Hepatocyte (in vitro differentiated cells): ENCODE results near the gene MAPKBP1. TPM values are rescaled to one million over a fixed set of nuclear protein-coding genes. Genes with fewer than 3 reads are reported as not detected.

Experiments used
- DNase-seq: peaks from one replicate; pipeline ENCODE4 v3.0.0-alpha.2; 2016; ENCODE audit warnings: low spot score
- H2AFZ ChIP-seq: fragments of 200-600 bp; sonication (generic); 2 replicates; pipeline ENCODE4 v1.6.0; 2016; ENCODE audit warnings: antibody characterized with exemption, mild to moderate bottlenecking
- H3K27ac ChIP-seq: fragments of 200-600 bp; sonication (generic); 2 replicates; pipeline ENCODE4 v1.5.1; 2016; ENCODE audit warnings: mild to moderate bottlenecking
- H3K27me3 ChIP-seq: fragments of 200-600 bp; sonication (generic); 2 replicates; pipeline ENCODE4 v1.6.1; 2016
- H3K36me3 ChIP-seq: fragments of 200-600 bp; sonication (generic); replicated peaks from 2 replicates; pipeline ENCODE4 v1.5.1; 2016; ENCODE audit warnings: low read depth; ENCODE audit not compliant: insufficient read depth
- H3K4me1 ChIP-seq: fragments of 200-600 bp; sonication (generic); 2 replicates; pipeline ENCODE4 v1.5.1; 2016; ENCODE audit warnings: mild to moderate bottlenecking, moderate library complexity; ENCODE audit not compliant: insufficient read depth
- H3K4me2 ChIP-seq: fragments of 200-600 bp; sonication (generic); 2 replicates; pipeline ENCODE4 v1.6.0; 2016
- H3K4me3 ChIP-seq: fragments of 200-600 bp; sonication (generic); 2 replicates; pipeline ENCODE4 v1.5.1; 2016; ENCODE audit warnings: mild to moderate bottlenecking
- H3K79me2 ChIP-seq: fragments of 200-600 bp; sonication (generic); 2 replicates; pipeline ENCODE4 v1.6.0; 2017; ENCODE audit warnings: mild to moderate bottlenecking
- H3K9me2 ChIP-seq: fragments of 200-600 bp; sonication (generic); replicated peaks from 2 replicates; pipeline ENCODE4 v1.6.0; 2017; ENCODE audit warnings: mild to moderate bottlenecking; ENCODE audit not compliant: insufficient read depth
- H3K9me3 ChIP-seq: fragments of 200-600 bp; sonication (generic); 2 replicates; pipeline ENCODE4 v1.5.1; 2016; ENCODE audit warnings: low read depth, mild to moderate bottlenecking
- H4K20me1 ChIP-seq: fragments of 200-600 bp; sonication (generic); 2 replicates; pipeline ENCODE4 v1.6.0; 2016; ENCODE audit warnings: mild to moderate bottlenecking; ENCODE audit not compliant: insufficient read depth, poor library complexity, severe bottlenecking
- CTCF ChIP-seq: fragments of 200-600 bp; sonication (generic); IDR thresholded peaks from 2 replicates; pipeline ENCODE4 v1.5.1; 2016; ENCODE audit warnings: antibody characterized with exemption, mild to moderate bottlenecking; ENCODE audit not compliant: poor library complexity
- EZH2 ChIP-seq: fragments of 200-600 bp; sonication (generic); IDR thresholded peaks from 2 replicates; pipeline ENCODE4 v1.6.1; 2016; ENCODE audit warnings: antibody characterized with exemption, mild to moderate bottlenecking, borderline replicate concordance
- EZH2phosphoT487 ChIP-seq: fragments of 200-600 bp; sonication (generic); IDR thresholded peaks from one replicate; pipeline ENCODE4 v1.6.1; 2018; ENCODE audit warnings: antibody characterized with exemption, mild to moderate bottlenecking, low read depth, moderate library complexity; ENCODE audit not compliant: unreplicated experiment, severe bottlenecking
- WGBS: methylation state at CpG from one replicate; pipeline ENCODE4 v1.1.6; 2016; ENCODE audit warnings: low lambda C conversion rate; ENCODE audit errors: missing lambda C conversion rate; 5-methylcytosine and 5-hydroxymethylcytosine counted together
- polyA plus RNA-seq: library from polyadenylated mRNA; unstranded; fragments of >200 nt; fragmentation: Nextera tagmentation; extraction: Ambion mirVana; gene quantifications from 2 replicates; pipeline ENCODE4 v1.2.1, GENCODE V29; 2016
- total RNA-seq: library from RNA; depleted of rRNA; stranded (reverse); fragments of >200 nt; gene quantifications from 2 replicates; pipeline ENCODE4 v1.2.3, GENCODE V29; 2014

The MAPKBP1 gene
- total and polyA plus RNA-seq, 2 experiments from 2014 or later: 18.6 to 24.5 TPM

DNA sequence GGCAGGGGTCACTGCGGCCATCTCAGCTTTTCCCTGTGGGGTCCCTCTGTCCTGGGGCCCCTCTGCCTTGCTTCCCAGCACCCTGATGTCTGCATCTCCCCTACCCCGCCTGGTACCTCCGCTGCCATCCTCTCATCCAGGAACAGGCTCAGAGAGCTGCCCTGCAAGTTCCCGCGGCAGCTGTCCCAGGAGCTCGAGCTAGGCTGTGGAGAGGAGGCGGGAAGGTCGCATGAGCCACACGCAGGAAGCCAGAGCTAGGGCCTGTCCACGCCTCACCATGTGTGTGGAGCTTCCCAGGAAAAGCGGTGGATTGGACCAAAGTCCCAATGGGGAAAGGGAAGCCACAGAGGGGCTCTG lies 76.9 kb downstream of the MAPKBP1 start:
- no peaks in the 10 kb centered on the region for H3K4me1 ChIP-seq
- no peaks in the 10 kb centered on the region for H3K36me3 ChIP-seq
- DNase-seq: no peak
- H3K9me3 ChIP-seq: no peaks in the 10 kb centered on the region
- no peak overlapping the region for H3K4me3 ChIP-seq
- H3K27ac ChIP-seq: no peak overlapping the region
- H4K20me1 ChIP-seq: no peaks in the 10 kb centered on the region
- 84% methylated on average over 11 of the region's 11 CpGs for WGBS
- no peak overlapping the region for H3K4me2 ChIP-seq
- H3K27me3 ChIP-seq: no peaks in the 10 kb centered on the region
- no peak for TF ChIP-seq CTCF
- no peak for TF ChIP-seq EZH2phosphoT487
- TF ChIP-seq EZH2: no peak
- H3K9me2 ChIP-seq: no peaks in the 10 kb centered on the region
- H3K79me2 ChIP-seq: no peaks in the 10 kb centered on the region
- no peak overlapping the region for H2AFZ ChIP-seq

DNA sequence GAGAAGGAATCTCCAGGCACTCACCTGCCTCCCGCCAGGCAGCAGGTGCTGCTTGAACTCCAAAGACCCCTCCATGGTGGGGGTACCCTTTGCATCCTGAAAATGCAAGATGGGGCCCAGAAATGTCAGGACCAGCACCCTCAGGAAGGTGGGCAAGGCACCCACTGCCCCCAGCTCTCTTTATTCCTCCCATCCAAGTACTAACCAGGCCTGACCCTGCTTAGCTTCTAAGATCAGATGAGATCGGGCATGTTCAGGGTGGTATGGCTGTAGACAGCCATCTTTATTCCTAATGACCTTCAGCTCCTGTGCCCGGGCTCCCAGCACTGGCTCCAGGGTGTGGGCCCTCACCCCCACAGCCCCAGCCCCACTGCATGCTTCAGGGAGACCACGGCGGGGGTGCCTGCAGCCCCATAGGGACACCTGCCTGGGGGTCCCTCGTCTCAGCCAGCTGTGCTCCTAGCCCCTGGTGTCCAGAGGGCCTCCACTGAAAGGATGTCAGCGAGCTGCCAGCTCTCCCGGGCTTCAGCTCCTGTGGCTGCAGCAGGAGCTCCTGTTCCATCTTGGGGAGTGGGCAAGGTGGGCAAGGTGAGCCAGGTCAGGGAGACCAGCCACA lies 77.6 kb downstream of the MAPKBP1 start:
- Histone ChIP-seq H3K4me2 (no peak overlapping the region), H3K9me3 (no peaks in the 10 kb centered on the region), H3K79me2 (no peaks in the 10 kb centered on the region), H3K9me2 (no peaks in the 10 kb centered on the region), H3K27me3 (no peaks in the 10 kb centered on the region), H2AFZ (no peak overlapping the region), H3K27ac (no peak overlapping the region), H4K20me1 (no peaks in the 10 kb centered on the region), H3K4me3 (no peak overlapping the region), H3K36me3 (no peaks in the 10 kb centered on the region), H3K4me1 (no peaks in the 10 kb centered on the region)
- TF ChIP-seq CTCF (no peak), EZH2 (no peak), EZH2phosphoT487 (no peak)
- 89% methylated on average over 8 of the region's 8 CpGs for WGBS
- no peak for DNase-seq

DNA sequence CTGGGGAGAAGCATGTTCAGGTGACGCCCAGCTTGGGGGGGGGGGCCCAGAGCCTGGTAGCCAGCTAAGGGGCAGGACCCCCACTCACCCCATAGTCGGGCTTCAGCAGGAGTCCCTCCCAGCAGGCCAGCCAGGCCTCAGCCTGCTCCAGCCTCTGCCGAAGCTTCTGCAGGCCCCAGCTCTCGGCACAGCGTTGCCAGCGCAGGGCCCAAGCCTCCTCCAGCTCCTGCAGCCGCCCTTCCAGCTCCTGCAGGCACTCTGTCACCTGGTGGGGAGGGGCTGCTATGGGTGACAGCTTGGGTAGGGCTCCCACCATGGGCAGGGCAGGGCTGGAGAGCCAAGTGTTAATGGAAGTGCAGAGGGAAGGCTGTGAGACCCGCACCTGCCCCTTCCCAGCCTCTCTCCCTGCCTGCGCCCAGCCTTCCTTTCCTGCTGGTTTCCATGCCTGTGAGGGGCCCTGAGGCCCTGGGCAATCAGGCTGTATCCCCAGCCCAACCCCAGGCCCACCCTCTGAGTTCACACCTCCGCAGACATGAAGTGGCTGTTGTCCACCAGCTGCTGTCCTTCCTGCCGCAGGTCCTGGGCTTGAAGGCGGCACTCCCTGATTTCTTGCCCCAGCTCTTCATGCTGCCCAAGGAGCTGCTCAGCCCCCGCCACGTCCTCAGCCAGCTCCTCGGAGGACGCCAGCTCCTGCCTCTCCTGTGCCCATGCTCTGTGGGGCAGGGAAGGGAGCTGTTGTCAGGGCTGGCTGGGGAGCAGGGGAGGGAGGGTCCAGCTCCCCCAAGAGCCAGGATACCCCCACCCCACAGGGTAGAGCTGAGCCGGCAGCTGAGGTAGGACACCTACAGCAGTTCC lies 78.7 kb downstream of the MAPKBP1 start:
- no peak overlapping the region for H3K4me3 ChIP-seq
- H3K9me3 ChIP-seq: no peaks in the 10 kb centered on the region
- no peak overlapping the region for H3K4me2 ChIP-seq
- no peaks in the 10 kb centered on the region for H3K27me3 ChIP-seq
- no peaks in the 10 kb centered on the region for H3K36me3 ChIP-seq
- WGBS: 75% methylated on average over 16 of the region's 17 CpGs
- H4K20me1 ChIP-seq: no peaks in the 10 kb centered on the region
- no peaks in the 10 kb centered on the region for H3K79me2 ChIP-seq
- H3K4me1 ChIP-seq: no peaks in the 10 kb centered on the region
- DNase-seq: no peak
- H3K27ac ChIP-seq: no peak overlapping the region
- no peaks in the 10 kb centered on the region for H3K9me2 ChIP-seq
- H2AFZ ChIP-seq: no peak overlapping the region
- TF ChIP-seq EZH2phosphoT487: no peak

DNA sequence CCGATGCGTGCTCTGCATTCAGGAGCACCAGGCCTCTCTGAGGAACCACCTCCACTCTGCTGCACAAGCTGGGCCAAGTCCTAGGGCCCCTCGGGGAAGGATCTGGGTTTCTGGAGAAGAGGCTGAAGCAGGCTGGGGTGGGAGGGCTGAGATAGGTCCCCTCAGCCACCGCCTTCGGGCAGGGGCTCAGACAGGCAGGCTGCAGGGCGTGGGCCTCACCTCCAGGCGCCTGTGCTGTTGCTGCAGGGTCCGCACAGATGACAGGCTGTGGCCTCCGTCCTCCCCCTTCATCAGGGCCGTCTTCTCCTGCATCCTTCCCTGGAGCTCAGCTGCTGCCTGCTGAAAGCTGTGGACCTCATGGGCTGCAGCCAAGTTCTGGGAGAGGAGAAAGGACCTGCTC lies 79.5 kb downstream of the MAPKBP1 start:
- H2AFZ ChIP-seq: no peak overlapping the region
- H3K36me3 ChIP-seq: no peaks in the 10 kb centered on the region
- no peak for DNase-seq
- H3K27ac ChIP-seq: no peak overlapping the region
- H3K9me3 ChIP-seq: no peaks in the 10 kb centered on the region
- no peaks in the 10 kb centered on the region for H3K27me3 ChIP-seq
- 82% methylated on average over 10 of the region's 10 CpGs for WGBS
- no peak overlapping the region for H3K4me3 ChIP-seq
- no peaks in the 10 kb centered on the region for H3K4me1 ChIP-seq
- TF ChIP-seq EZH2 (no peak), CTCF (no peak), EZH2phosphoT487 (no peak)
- H4K20me1 ChIP-seq: no peaks in the 10 kb centered on the region
- H3K79me2 ChIP-seq: no peaks in the 10 kb centered on the region
- H3K4me2 ChIP-seq: no peak overlapping the region
- no peaks in the 10 kb centered on the region for H3K9me2 ChIP-seq
